ENCODE data around the gene PLP1.
"Not testable (repeated sequence)": the region's sequence is repeated elsewhere in the genome, so short reads cannot be mapped to it uniquely, and the experiment has no call there.

The PLP1 gene

GRCh38 chrX:103781706-103782105, 5.1 kb downstream of the PLP1 start:
- no peak for DNase-seq

- no peak for DNase-seq
Observed at GRCh38 chrX:103782640-103783039, 6.0 kb downstream of the PLP1 start.

- DNase-seq = peak; percentile 44
Observed at GRCh38 chrX:103783196-103783595, 6.6 kb downstream of the PLP1 start.

GRCh38 chrX:103783971-103784370, 7.3 kb downstream of the PLP1 start:
- DNase-seq = peak; percentile 76

- no peak for DNase-seq
Observed at GRCh38 chrX:103789004-103789403, 12.4 kb downstream of the PLP1 start.

GRCh38 chrX:103791228-103791627, 14.6 kb downstream of the PLP1 start:
- no peak for DNase-seq

- DNase-seq = no peak
Observed at GRCh38 chrX:103791826-103792485, 15.3 kb downstream of the PLP1 start.

GRCh38 chrX:103792916-103793544, 16.4 kb downstream of the PLP1 start:
- no peak for DNase-seq

- no peak for DNase-seq
Observed at GRCh38 chrX:103793545-103793940, 16.9 kb downstream of the PLP1 start.

GRCh38 chrX:103794119-103794518, 17.5 kb downstream of the PLP1 start:
- no peak for DNase-seq

- no peak for DNase-seq
Observed at GRCh38 chrX:103797691-103798090, 21.1 kb downstream of the PLP1 start.

- DNase-seq = no peak
Observed at GRCh38 chrX:103800318-103800717, 23.7 kb downstream of the PLP1 start.

GRCh38 chrX:103805860-103806259, 29.2 kb downstream of the PLP1 start:
- no peak for DNase-seq

- no peak for DNase-seq
Observed at GRCh38 chrX:103806862-103807474, 30.3 kb downstream of the PLP1 start.

GRCh38 chrX:103811858-103812257, 35.2 kb downstream of the PLP1 start:
- no peak for DNase-seq

GRCh38 chrX:103817101-103817500, 40.5 kb downstream of the PLP1 start:
- not testable (repeated sequence) for DNase-seq

- no peak for DNase-seq
Observed at GRCh38 chrX:103817502-103817901, 40.9 kb downstream of the PLP1 start.

GRCh38 chrX:103818842-103819619, 42.4 kb downstream of the PLP1 start:
- DNase-seq = no peak

GRCh38 chrX:103820802-103821201, 44.2 kb downstream of the PLP1 start:
- not testable (repeated sequence) for DNase-seq

GRCh38 chrX:103823591-103823990, 47.0 kb downstream of the PLP1 start:
- DNase-seq = no peak

GRCh38 chrX:103825881-103826280, 49.2 kb downstream of the PLP1 start:
- DNase-seq = no peak

GRCh38 chrX:103828529-103828928, 51.9 kb downstream of the PLP1 start:
- no peak for DNase-seq

GRCh38 chrX:103830848-103831247, 54.2 kb downstream of the PLP1 start:
- no peak for DNase-seq
